NOMO-1 treated with dmso at 0.1 percent for 144 hours (cell line): ENCODE measurements around the gene SMOC1.

ENCODE experiments used
- DNase-seq: peaks from one replicate; lab custom pipeline; 2025; ENCODE audit not compliant: unreplicated experiment; lab: John Stamatoyannopoulos, UW

Gene SMOC1

GRCh38 chr14:69861025-69861569 is 18.1 kb upstream of the SMOC1 start:
- no peak for DNase-seq

- DNase-seq, result no peak
Measured at GRCh38 chr14:69863083-69863482, 16.1 kb upstream of the SMOC1 start.

GRCh38 chr14:69865701-69866365 is 13.4 kb upstream of the SMOC1 start:
- DNase-seq, result no peak

GRCh38 chr14:69868363-69868963 is 10.8 kb upstream of the SMOC1 start:
- no peak for DNase-seq

GRCh38 chr14:69870613-69871012 is 8.6 kb upstream of the SMOC1 start:
- DNase-seq, result no peak

GRCh38 chr14:69873877-69874780 is 5.1 kb upstream of the SMOC1 start:
- no peak for DNase-seq

GRCh38 chr14:69876221-69876847 is 2.9 kb upstream of the SMOC1 start:
- DNase-seq, result no peak

- DNase-seq, result no peak
Measured at GRCh38 chr14:69876848-69877306, 2.3 kb upstream of the SMOC1 start.

- no peak for DNase-seq
Measured at GRCh38 chr14:69877492-69877891, 1.7 kb upstream of the SMOC1 start.

GRCh38 chr14:69878251-69878650 is 965 bp upstream of the SMOC1 start:
- no peak for DNase-seq

- DNase-seq, result no peak
Measured at GRCh38 chr14:69880044-69880487, 850 bp downstream of the SMOC1 start.

GRCh38 chr14:69880893-69881292 is 1.7 kb downstream of the SMOC1 start:
- no peak for DNase-seq

GRCh38 chr14:69882116-69882864 is 3.1 kb downstream of the SMOC1 start:
- DNase-seq, result no peak

- no peak for DNase-seq
Measured at GRCh38 chr14:69882915-69883314, 3.7 kb downstream of the SMOC1 start.

GRCh38 chr14:69886453-69887242 is 7.4 kb downstream of the SMOC1 start:
- no peak for DNase-seq

GRCh38 chr14:69887740-69888657 is 8.8 kb downstream of the SMOC1 start:
- DNase-seq, result no peak

- DNase-seq, result no peak
Measured at GRCh38 chr14:69891422-69891821, 12.2 kb downstream of the SMOC1 start.

- DNase-seq, result no peak
Measured at GRCh38 chr14:69895109-69895508, 15.9 kb downstream of the SMOC1 start.
